GM18867 (cell line): ENCODE measurements around the gene PDE7B.
"Not testable (repeated sequence)": the region's sequence is repeated elsewhere in the genome, so short reads cannot be mapped to it uniquely, and the experiment has no call there.

Source experiments
- ATAC-seq: cut with Tn5 transposase; IDR thresholded peaks from one replicate; pipeline ENCODE4 v1.9.1; 2021; ENCODE audit warnings: mild to moderate bottlenecking, moderate library complexity; ENCODE audit not compliant: unreplicated experiment

Gene PDE7B

DNA sequence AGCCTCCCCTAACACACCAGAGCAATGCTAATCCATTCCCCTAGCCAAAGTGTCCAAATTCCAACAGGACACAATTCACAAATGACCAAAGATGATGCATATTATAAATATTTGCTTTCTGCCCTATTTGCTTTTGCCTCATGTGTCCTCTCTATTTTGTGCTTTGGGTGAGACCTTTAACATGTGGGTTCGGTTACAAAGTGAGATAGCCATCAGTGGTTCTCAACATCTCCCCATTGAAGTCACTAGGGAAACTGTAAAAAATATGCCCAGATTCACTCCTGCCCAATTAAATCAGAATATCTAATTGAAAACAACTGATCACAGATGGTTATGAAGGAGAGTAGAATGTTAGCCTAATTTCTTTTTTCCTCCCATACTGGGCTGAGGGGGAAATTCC is 239.4 kb downstream of the PDE7B start:
- ATAC-seq, result no peak

- ATAC-seq, result no peak
Observed at GRCh38 chr6:136092897-136093296, 241.4 kb downstream of the PDE7B start.

DNA sequence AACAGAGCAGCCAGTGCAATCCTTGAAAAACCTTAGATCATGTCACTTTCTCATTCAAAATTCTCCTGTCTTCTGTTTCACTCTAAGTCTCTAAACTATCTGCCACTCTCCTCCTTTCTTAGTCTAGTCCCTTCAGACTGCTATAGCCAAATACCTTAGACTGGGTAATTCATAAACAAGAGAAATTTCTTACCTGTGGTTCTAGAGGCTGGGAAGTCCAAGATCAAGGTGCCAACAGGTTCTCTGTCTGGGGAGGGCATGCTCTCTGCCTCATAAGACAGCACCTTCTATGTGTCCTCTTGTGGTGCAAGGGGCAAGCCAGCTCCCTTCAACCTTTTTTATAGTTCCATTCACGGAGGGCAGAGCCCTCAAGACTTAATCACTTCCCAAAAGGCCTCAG is 242.3 kb downstream of the PDE7B start:
- no peak for ATAC-seq

GRCh38 chr6:136094812-136095211 is 243.3 kb downstream of the PDE7B start:
- no peak for ATAC-seq

- ATAC-seq, result no peak
Observed at GRCh38 chr6:136095986-136096385, 244.5 kb downstream of the PDE7B start.

- no peak for ATAC-seq
Observed at GRCh38 chr6:136102991-136103688, 251.6 kb downstream of the PDE7B start.

DNA sequence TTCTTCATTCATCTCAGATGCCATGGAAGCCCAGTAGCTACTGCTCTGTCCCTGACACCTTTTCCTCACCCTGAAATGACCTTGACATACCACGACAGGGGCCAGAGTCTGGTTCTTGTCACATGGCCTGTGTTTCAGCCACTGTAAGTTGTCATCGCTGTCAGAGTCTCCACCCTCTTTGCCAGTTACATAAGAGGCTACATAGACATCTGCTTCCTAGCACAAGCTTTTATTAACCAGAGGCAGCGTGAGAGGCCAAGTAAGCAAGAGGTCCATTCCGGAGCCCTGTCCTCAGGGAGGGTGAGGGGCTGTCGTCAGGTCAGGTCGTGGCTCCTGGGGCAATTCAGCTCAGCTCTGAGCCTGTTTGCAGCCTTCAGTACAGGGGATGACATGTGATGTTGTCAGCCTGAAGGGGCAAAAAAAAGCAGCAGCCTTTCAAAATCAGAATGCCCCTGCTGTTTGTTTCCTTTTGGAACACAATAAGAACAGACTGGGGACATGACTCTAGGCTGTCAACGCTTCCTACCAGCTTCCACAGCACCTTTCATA is 252.3 kb downstream of the PDE7B start:
- no peak for ATAC-seq

- ATAC-seq, result no peak
Observed at GRCh38 chr6:136104556-136104955, 253.1 kb downstream of the PDE7B start.

GRCh38 chr6:136105797-136106196 is 254.3 kb downstream of the PDE7B start:
- ATAC-seq, result not testable (repeated sequence)

- ATAC-seq, result no peak
Observed at GRCh38 chr6:136108361-136108945, 257.0 kb downstream of the PDE7B start.

DNA sequence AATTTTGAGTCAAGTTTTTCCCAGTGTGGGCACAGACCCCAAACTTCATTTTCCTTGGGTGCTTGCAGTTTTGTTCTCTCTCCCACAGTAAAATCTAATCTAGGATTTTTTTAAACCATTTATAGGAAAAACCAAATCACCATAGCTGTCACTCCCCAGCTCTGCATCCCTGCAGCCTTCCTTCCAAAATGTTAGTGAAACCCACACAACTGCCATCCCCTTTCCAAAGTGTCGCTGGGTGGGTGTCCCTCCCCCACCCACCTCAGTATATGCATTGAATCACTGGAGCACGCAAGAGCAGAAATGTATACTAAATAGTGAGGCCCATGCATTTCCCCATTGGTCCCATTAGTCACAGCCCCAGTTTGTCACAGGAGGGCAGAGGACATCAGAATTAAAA is 260.3 kb downstream of the PDE7B start:
- ATAC-seq, result no peak

DNA sequence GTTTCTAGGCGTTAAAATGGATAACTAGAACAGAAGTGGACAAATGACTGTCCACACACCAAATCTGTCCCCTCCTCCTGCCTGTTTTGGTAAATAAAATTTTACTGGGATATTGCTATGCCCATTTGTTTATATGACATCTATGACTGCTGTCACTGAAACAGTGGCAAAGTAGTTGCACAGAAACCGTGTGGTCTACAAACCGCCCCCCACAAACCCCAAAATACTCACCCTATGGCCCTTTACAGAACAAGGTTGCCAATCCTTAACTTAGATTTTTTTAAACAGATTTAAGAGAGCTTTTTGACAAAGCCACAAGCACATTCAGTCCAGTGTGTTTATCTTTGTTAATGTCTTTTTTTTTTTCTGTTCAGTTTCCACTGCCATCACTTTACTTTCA is 260.8 kb downstream of the PDE7B start:
- ATAC-seq, result no peak

- ATAC-seq, result no peak
Observed at GRCh38 chr6:136113736-136114173, 262.3 kb downstream of the PDE7B start.

DNA sequence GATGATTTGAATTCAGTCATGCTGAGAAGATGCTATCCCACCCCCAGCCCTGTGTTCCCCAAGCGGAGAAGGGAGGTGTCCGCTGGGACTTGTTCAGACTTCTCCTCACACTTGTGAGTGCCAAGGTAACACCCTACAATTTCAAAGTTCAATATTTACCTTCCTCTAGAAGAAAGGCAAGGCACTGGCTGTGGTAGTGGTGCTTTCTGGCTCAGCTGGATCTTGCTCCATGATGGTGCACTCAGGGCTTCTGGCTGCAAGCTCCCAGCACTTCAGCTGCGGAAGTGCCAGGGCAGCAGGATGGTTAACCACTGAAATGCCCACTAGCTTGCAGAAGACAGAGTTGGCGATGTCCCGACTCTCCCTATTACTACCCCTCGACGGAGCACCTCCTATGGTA is 263.2 kb downstream of the PDE7B start:
- no peak for ATAC-seq

DNA sequence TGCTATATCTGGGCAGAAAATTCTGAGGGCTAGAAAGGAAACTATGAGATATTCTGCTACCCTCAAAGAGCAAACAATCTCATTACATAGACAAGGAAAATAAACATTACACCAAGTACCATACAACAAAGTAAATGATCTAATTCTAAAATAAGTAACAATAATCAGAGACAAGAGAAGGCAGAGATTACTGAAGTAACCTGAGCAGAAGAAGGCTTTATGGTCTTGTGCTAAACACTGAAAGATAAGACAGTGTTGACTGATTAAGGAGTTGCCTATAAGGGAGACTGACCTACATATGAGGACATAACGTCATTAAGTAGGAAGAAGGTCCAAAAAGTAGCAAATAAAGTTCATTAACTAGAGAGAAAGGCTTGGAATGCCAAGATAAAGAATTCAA is 264.4 kb downstream of the PDE7B start:
- no peak for ATAC-seq

DNA sequence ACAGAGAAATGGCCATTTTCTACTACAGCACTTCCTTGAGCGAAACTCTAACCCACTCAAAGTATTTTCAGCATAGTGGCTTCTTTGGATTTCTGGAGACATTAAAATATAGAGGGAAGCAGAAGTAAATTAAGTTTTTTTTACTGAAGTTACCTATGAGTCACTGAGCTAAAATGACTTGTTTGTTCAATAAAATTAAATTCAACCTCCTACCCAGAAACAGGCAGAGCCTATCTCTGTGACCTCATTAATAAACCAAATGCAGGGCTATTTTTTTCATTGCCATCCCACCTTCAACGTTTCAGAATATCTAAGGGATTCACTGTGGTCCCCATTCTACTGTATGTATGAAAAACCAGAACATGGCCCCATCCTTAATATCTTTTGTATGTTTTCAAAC is 265.6 kb downstream of the PDE7B start:
- ATAC-seq, result no peak

GRCh38 chr6:136118787-136119186 is 267.3 kb downstream of the PDE7B start:
- ATAC-seq, result no peak

GRCh38 chr6:136123468-136123867 is 272.0 kb downstream of the PDE7B start:
- no peak for ATAC-seq

DNA sequence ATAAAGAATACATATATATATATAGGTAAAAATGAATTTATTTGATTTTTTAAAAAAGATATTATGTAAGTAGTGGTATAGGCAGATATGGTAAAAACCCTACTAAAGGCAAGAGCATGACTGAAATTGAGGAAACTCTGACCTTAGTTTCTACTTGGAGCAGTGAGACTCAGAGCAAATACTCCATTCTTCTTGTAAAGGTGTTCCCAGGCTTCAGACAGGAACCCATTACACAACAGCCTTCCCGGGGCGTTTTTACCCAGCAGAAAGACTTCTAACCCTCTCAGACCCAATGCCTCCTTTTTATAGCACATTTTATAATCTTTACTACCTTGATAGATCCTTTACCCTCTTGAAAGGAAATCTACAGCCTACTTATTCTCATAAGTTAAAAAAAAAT is 274.1 kb downstream of the PDE7B start:
- ATAC-seq, result no peak

GRCh38 chr6:136127873-136128272 is 276.4 kb downstream of the PDE7B start:
- no peak for ATAC-seq

DNA sequence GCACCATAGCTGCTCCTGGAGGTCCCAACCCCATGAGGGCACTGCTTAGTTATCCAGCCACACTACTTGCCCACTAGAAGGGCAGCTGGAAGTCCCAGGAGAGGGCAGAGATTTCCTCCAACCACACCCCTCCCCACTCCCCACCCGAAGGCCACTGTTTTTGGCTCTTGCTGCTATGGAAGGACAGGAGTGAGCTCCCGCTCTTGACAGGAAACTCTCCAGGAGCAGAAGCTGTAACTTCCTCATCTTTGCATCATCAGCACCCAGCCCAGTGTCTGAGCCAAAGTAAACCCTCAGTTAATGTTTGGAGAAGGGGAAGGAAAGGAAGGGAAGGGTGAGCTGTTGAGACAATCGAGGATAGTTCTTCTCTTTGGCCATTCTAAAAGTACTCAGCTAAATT is 277.9 kb downstream of the PDE7B start:
- ATAC-seq, result no peak

GRCh38 chr6:136134268-136134667 is 282.8 kb downstream of the PDE7B start:
- no peak for ATAC-seq

DNA sequence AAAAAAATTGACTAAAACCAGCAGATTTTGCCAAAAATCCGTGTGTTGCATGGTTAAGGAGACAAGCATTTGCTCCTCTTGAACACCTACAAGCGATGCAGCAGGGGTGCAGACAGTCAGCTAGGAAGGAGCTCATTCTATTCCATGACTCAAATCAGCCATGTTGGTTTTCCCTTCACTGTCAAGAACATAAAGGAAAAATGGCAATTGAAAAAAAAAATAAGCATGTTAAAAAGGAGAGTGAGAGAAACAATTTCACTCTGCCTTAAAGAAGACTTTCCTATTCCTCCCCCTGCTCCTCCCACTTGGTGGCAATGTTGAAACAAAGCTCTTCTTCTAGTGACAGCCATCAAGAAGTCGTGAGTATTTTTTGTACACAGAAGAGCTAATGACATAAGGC is 283.2 kb downstream of the PDE7B start:
- no peak for ATAC-seq
